Measurements from ENCODE around the gene ZBTB7C. TPM values are rescaled to one million over a fixed set of nuclear protein-coding genes. Genes with fewer than 3 reads are reported as not detected.
A peak's percentile ranks its signal among the peaks of the same experiment; 100 is the strongest.

ZBTB7C gene
- total and polyA plus RNA-seq, 2 of the 8 experiments (the other 6 are each of a cell fraction or from before 2014, with no cell fraction given): 0.15 to 0.45 TPM

DNA sequence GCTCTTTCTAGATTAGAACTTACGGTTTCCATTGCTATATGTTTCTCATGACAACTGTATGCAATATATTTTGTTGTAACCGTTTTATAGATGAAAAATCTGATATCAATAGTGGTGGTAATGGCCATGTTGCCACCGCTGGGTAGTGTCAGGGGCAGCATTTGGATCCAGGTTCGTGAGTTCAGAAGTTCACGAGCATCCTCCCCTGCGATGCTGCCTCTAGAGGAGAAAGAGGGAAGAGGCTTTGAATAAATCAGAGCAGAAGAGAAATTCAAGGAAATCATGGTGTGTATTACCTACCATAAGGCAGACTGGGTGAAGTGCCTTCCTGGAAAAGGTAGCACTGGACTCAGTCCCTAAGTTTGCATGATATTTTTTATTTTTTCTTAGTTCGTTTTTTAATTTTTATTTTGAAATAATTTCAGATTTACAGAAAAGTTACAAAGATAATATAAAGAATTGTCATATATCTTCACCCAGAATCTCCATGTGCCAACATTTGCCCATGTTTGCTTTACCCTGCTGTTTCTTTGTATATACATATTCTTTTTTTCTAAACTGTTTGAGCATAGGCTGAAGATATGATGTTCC is 3.3 kb upstream of the ZBTB7C start (continued):
- TF ChIP-seq, protein P1, sequence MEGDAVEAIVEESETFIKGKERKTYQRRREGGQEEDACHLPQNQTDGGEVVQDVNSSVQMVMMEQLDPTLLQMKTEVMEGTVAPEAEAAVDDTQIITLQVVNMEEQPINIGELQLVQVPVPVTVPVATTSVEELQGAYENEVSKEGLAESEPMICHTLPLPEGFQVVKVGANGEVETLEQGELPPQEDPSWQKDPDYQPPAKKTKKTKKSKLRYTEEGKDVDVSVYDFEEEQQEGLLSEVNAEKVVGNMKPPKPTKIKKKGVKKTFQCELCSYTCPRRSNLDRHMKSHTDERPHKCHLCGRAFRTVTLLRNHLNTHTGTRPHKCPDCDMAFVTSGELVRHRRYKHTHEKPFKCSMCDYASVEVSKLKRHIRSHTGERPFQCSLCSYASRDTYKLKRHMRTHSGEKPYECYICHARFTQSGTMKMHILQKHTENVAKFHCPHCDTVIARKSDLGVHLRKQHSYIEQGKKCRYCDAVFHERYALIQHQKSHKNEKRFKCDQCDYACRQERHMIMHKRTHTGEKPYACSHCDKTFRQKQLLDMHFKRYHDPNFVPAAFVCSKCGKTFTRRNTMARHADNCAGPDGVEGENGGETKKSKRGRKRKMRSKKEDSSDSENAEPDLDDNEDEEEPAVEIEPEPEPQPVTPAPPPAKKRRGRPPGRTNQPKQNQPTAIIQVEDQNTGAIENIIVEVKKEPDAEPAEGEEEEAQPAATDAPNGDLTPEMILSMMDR (IDR thresholded peaks at IDR 0.05; ENCODE audit: control extremely low read depth in 1 of 3, insufficient read depth in 1 of 3, low read depth in 1 of 3, low read length in 3 of 3): peak; percentile 34 to 84 (median 82)
- no peak for TF ChIP-seq CTBP2 (IDR thresholded peaks at IDR 0.05; ENCODE audit: borderline replicate concordance, insufficient read depth, insufficient read length, low read length)
- TF ChIP-seq CBX8 (IDR thresholded peaks at IDR 0.05; ENCODE audit: borderline replicate concordance, low read depth, low read length): no peak
